PC-3 (cell line): Measurements from ENCODE around the gene CREBRF.

Experiments
- CTCF ChIP-seq: fragments of 300-600 bp; sonication (generic); conservative IDR thresholded peaks from 2 replicates; pipeline ENCODE4 v1.5.1; 2017; ENCODE audit warnings: antibody characterized with exemption, low read depth, mild to moderate bottlenecking, low read length
- EZH2 ChIP-seq: fragments of 300-600 bp; sonication (generic); IDR thresholded peaks from one replicate; pipeline ENCODE4 v1.6.1; 2017; ENCODE audit warnings: antibody characterized with exemption, mild to moderate bottlenecking, low read length; ENCODE audit not compliant: unreplicated experiment

- TF ChIP-seq CTCF (no peak), EZH2 (no peak)
Measured at GRCh38 chr5:173015192-173015591, 41.0 kb upstream of the CREBRF start.
